WTC11 (cell line): Measurements from ENCODE around the gene GYS1. TPM values are rescaled to one million over a fixed set of nuclear protein-coding genes. Genes with fewer than 3 reads are reported as not detected.

Source experiments
- ATAC-seq: fragments of 200-7000 bp; cut with Tn5 transposase; 2 replicates; pipeline ENCODE4 v1.10.0; 2021; ENCODE audit warnings: mild to moderate bottlenecking, moderate library complexity
- CTCF ChIA-PET: fragments of 300-600 bp; sonication (Branson Sonifier 250); formaldehyde crosslinking; loops from one replicate; lab custom pipeline; 2021; ENCODE audit warnings: antibody characterized with exemption; lab: Charles Lee
- POLR2A ChIA-PET: fragments of 350-600 bp; sonication (Branson Sonifier 250); formaldehyde crosslinking; loops from one replicate; lab custom pipeline; 2021; ENCODE audit warnings: antibody characterized with exemption; lab: Charles Lee
- DNase-seq: peaks from one replicate; pipeline ENCODE4 v3.0.0; 2021; ENCODE audit warnings: low spot score
- H3K27ac Mint-ChIP-seq: 2 replicates; pipeline ENCODE4 v1.8.0; 2021; ENCODE audit warnings: mixed read lengths
- H3K27me3 Mint-ChIP-seq: 2 replicates; pipeline ENCODE4 v1.8.0; 2021; ENCODE audit warnings: low read depth, mild to moderate bottlenecking, moderate library complexity, mixed read lengths
- H3K36me3 Mint-ChIP-seq: 2 replicates; pipeline ENCODE4 v1.8.0; 2021; ENCODE audit warnings: mixed read lengths
- H3K4me1 Mint-ChIP-seq: 2 replicates; pipeline ENCODE4 v1.8.0; 2022; ENCODE audit warnings: mixed read lengths
- H3K4me3 Mint-ChIP-seq: 2 replicates; pipeline ENCODE4 v1.8.0; 2021; ENCODE audit warnings: mild to moderate bottlenecking, moderate library complexity, mixed read lengths
- H3K9me3 Mint-ChIP-seq: 2 replicates; pipeline ENCODE4 v1.8.0; 2021; ENCODE audit warnings: mixed read lengths
- ATF1 ChIP-seq: sonication (generic); formaldehyde crosslinking; IDR thresholded peaks from 2 replicates; pipeline ENCODE4 v1.8.1; 2023; ENCODE audit warnings: mild to moderate bottlenecking, moderate library complexity, missing genetic modification reagents
- EMX1 ChIP-seq: fragments of 250-450 bp; sonication (Bioruptor Pico); IDR thresholded peaks from 2 replicates; pipeline ENCODE4 v1.8.0; 2021; ENCODE audit warnings: mild to moderate bottlenecking
- HMGXB4 ChIP-seq: sonication (generic); formaldehyde crosslinking; IDR thresholded peaks from 2 replicates; pipeline ENCODE4 v1.8.1; 2023; ENCODE audit warnings: mild to moderate bottlenecking, moderate library complexity, missing genetic modification reagents
- IRF1 ChIP-seq: sonication (generic); formaldehyde crosslinking; IDR thresholded peaks from 2 replicates; pipeline ENCODE4 v1.8.0; 2023; ENCODE audit warnings: missing genetic modification reagents
- MLX ChIP-seq: sonication (generic); formaldehyde crosslinking; IDR thresholded peaks from 2 replicates; pipeline ENCODE4 v1.8.1; 2023; ENCODE audit warnings: mild to moderate bottlenecking, missing genetic modification reagents, moderate library complexity
- NFE2L1 ChIP-seq: sonication (generic); formaldehyde crosslinking; IDR thresholded peaks from 2 replicates; pipeline ENCODE4 v1.8.1; 2023; ENCODE audit warnings: missing genetic modification reagents
- NR2C2 ChIP-seq: sonication (generic); formaldehyde crosslinking; IDR thresholded peaks from 2 replicates; pipeline ENCODE4 v1.8.0; 2022; ENCODE audit warnings: mild to moderate bottlenecking, missing genetic modification reagents
- NR3C1 ChIP-seq: sonication (generic); formaldehyde crosslinking; conservative IDR thresholded peaks from 2 replicates; pipeline ENCODE4 v1.8.1; 2023; ENCODE audit warnings: low read depth, mild to moderate bottlenecking, missing genetic modification reagents
- PRDM15 ChIP-seq: sonication (generic); formaldehyde crosslinking; IDR thresholded peaks from 2 replicates; pipeline ENCODE4 v1.8.0; 2022; ENCODE audit warnings: missing genetic modification reagents
- SOX15 ChIP-seq: fragments of 250-450 bp; sonication (Bioruptor Pico); IDR thresholded peaks from 2 replicates; pipeline ENCODE4 v1.9.0; 2021; ENCODE audit warnings: mild to moderate bottlenecking
- ZNF532 ChIP-seq: fragments of 250-450 bp; sonication (Bioruptor Pico); IDR thresholded peaks from 2 replicates; pipeline ENCODE4 v1.9.0; 2021; ENCODE audit warnings: mild to moderate bottlenecking, borderline replicate concordance
- total RNA-seq: library from RNA; stranded (reverse); gene quantifications from 3 replicates; pipeline ENCODE4 v1.2.3, GENCODE V29; 2021

The GYS1 gene
- total RNA-seq, 1 experiment from 2014 or later: 52.0 TPM

GRCh38 chr19:48990400-48990799 is 2.7 kb downstream of the GYS1 start:
- H3K4me1 Mint-ChIP-seq: peaks cover 33% of the 10 kb centered on the region
- ChIA-PET CTCF (interaction anchor here (1.6 kb wide), 1 partner anchor 9 kb away, joined by 9 read pairs; no protein-coding TSS in a partner anchor), POLR2A (no interaction called here)
- no peak for DNase-seq
- peaks cover 25% of the 10 kb centered on the region for H3K36me3 Mint-ChIP-seq
- H3K4me3 Mint-ChIP-seq: 0 out of 2 replicates have a peak overlapping the region, but pooled peaks have one; percentile 10
- no peak for ATAC-seq
- H3K9me3 Mint-ChIP-seq: no peaks in the 10 kb centered on the region
- TF ChIP-seq ZNF532 (CRISPR knock-in tag) (no peak), ATF1 (CRISPR knock-in tag) (no peak), HMGXB4 (CRISPR knock-in tag) (no peak), SOX15 (no peak), PRDM15 (CRISPR knock-in tag) (no peak), MLX (CRISPR knock-in tag) (no peak), NFE2L1 (no peak), IRF1 (CRISPR knock-in tag) (no peak), NR3C1 (no peak)
- H3K27ac Mint-ChIP-seq: peak overlapping the region; percentile 12
- H3K27me3 Mint-ChIP-seq: no peaks in the 10 kb centered on the region

- Mint-ChIP-seq H3K36me3 (peaks cover 30% of the 10 kb centered on the region), H3K27me3 (no peaks in the 10 kb centered on the region), H3K27ac (peak overlapping the region; percentile 12; the same call in 1 of the 2 replicates), H3K4me1 (peaks cover 27% of the 10 kb centered on the region), H3K4me3 (no peak overlapping the region), H3K9me3 (no peaks in the 10 kb centered on the region)
- DNase-seq (no peak), ATAC-seq (no peak)
- POLR2A ChIA-PET: no interaction called here
- TF ChIP-seq NR2C2 (CRISPR knock-in tag): no peak
- TF ChIP-seq EMX1 (CRISPR knock-in tag): no peak
- CTCF ChIA-PET: interaction anchor here (1.6 to 4.2 kb wide), 2 partner anchors 10 to 19 kb away, joined by 9 to 18 read pairs; no protein-coding TSS in a partner anchor
Measured at GRCh38 chr19:48989701-48990291, 3.3 kb downstream of the GYS1 start.
